NCI-H2196 treated with DMSO at 0.1 percent for 48 hours (cell line): ENCODE data around the gene DOCK11.

ENCODE experiments used
- DNase-seq: peaks from one replicate; lab custom pipeline; 2025; ENCODE audit not compliant: unreplicated experiment; lab: John Stamatoyannopoulos, UW

The DOCK11 gene

DNA sequence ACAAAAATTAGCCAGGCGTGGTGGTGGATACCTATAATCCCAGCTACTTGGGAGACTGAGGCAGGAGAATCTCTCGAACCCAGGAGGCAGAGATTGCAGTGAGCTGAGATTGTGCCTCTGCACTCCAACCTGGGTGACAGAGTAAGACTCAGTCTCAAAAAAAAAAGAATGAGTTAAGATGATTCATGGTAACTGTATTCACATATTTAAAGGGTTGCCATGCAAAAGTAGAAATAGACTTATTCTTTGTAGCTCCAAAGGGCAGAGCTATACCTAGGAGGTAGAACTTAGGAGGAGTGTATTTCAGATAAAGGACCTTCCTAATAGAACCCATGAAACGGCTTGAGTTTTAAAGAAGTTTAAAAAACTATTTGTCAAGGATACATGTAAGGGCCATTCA is 127.4 kb downstream of the DOCK11 start:
- DNase-seq = no peak

DNA sequence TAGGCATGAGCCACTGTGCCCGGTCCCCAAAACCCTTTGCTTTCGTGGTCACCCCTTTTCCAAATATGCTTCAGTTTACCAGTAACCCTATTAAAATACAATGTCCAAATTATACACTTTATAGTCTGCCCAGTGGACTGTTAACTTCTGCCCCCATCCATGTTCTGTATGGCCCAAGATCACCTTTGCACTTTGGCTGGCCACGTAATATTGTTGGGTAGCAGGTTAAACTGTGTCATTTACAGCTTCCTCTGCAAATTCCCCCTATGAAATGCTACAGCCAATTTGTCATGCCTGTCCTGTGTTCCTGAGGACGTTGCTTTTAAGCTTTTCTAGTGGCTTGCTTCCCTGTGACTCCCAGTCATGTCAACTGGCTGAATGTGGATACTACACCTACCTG is 130.7 kb downstream of the DOCK11 start:
- no peak for DNase-seq

DNA sequence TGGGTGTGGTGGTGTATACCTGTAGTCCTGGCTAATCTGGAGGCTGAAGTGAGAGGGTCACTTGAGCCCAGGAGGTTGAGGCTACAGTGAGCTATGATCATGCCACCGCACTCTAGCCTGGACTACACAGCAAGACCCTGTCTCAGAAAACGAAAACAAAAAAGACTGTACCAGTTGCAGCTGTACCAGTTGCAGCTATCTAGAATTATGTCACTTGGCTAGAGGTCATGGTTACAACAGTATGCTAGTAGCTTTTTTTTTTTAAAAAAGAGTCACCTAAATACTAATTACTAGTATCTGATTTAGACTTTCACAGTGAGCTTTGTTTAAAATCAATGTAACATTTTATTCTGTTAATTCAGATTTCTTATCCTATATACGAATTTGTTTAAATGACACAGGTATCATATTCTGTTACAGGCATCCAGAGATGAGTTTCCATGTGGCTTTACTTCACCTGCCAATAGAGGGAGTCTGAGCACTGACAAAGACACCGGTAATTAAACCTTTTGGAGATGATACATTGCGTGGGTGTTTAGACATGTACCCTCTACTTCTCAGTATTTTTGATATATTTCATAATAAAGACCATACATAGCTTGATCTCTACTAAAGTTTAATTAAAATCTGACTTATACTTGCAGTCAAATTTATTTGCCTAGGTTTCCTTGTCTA is 131.6 kb downstream of the DOCK11 start:
- no peak for DNase-seq

DNA sequence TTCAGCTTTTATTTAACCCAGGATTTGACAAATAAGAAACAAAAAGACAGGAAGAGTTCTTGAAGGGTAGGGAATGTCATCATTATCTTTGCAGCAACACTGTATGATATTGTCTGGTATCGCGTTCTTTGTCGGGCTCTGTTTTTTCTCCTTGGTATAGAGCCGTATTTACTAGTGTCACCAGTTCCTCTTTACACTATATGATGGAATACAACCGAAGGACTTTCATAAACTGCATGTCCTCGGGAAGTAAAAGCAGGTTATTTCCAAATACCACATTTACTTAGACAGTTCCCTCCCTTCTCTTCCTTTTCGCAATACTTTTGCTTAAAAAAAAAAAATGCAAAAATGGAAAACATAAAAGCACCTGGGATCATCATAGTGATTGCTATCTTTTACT is 135.2 kb downstream of the DOCK11 start:
- no peak for DNase-seq

DNA sequence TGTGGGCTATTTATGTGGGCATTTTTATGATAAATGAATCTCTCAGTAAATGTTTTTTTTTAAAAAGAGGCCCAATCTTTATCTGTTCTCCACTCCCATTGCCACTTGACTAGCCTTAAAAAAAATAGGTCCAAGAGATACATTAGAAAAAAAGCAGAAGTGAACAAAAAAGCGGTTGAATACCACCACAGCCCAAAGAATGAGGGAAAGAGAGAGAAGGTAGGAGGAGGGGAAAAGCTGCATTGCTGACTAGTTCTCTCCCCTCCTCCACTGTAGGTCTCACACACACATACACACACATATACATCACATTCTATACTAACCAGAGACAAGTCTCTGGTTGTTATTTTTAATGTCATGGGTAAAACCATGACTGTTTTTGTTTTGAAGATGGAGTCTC is 136.0 kb downstream of the DOCK11 start:
- DNase-seq = no peak

DNA sequence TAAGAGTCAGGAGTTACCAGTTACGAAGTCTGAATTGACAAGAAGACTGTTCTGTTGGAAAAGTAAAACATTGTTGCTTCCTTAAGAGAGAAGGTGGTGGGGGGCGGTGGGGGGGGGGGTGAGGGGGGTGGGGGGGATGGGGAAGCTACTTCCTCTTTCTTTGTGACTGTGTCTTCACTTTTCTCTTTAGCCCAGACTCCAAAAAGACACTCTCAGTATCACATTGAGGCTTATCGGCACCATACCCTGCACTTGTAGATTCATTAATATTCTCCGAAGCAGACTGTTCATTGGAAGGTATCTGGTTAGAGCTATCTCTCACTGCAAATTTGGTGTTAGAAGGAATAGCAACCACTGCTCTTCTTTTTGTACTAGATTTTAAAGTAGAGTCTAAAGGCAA is 137.2 kb downstream of the DOCK11 start:
- no peak for DNase-seq

DNA sequence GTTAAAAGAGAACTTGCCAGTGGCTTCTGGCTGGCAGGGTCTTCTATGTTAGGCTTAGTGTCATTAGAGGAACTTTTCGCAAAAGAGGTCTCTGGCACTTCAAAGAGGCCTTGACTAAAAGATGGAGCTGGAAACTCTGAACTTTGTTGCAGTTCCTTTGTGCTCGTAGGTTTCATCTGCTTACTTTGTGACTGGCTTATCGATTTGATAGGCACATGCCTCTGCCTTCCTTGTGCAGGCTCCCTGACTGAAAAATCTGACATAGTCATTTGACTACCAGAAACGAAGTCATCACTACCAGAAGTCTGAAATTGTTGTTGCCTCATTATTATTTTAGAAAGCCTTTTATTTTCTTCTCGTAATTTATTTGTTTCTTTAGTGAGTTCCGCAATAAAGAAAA is 137.9 kb downstream of the DOCK11 start:
- no peak for DNase-seq

DNA sequence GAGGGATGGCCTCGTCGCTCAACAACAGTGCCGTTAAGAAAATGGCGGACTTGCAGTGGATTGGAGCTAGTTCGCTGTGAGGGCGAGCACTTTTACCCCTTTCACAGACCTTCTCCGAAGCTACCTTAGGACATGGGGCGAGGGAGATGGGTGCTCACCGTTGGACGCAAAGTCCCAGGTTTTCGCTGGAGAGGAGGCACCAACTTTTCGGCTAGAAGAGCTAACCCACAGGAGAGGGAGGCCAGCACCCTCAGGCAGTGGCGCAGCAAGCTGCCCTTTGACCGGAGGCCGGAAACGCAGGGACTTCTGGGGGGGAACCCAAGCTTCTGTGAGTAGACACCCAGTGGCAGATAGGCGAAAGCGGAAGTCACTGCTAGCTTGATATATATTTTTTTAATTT is 138.7 kb downstream of the DOCK11 start:
- DNase-seq = no peak

DNA sequence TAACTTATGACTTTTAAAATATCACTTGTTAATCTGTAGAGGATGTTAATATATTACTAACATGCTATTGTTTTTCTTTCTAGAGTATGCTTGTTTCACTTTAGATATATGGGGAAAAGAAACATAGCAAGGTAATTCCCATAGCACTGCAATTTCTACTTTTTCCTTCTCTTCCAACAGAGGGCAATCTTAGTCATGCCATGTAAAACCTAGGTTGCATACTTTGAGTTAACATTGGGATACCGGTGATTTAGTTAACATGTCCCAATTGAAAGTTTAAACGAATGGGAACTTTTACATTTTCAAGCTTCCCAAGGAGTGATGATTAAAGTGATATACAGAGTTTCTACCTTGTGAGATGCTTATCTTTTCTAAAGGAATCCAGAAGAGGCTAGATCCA is 142.4 kb downstream of the DOCK11 start:
- no peak for DNase-seq

DNA sequence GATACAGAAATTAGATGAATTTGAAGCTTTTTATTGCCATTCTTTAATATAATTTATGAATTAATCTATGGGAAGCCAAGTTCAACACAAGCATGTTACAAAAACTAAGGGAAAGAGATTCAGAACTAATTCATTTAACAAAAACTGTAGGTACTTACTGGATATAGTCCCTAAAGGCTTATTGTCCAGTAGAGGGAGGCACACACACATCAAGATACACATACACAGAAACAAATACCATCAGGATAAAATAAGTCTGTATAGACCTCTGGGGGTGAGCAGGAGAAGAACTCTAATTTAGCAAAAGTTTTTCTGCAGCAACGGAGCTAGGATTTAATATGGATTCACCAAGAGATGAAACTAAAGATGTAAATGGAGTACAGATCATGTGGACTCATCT is 148.8 kb downstream of the DOCK11 start:
- no peak for DNase-seq

DNA sequence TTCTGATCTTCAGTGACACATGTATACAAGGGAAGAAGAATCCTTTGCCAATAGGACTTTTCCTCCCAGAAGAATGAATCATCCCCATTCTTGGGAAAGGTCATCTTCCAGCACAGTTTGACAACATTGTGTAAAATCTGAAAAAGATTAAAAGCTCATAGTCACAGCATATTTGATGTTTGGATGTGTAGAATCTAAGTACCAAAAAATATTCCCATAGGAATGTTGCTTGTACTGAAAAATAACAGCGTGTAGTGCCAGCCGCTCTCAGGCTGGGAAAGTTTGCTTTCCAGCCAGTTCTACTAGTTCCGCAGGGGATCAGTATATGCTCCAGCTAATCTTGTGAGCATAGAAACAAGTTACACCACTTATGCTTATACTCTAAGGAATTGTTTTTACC is 157.1 kb downstream of the DOCK11 start:
- DNase-seq = no peak

DNA sequence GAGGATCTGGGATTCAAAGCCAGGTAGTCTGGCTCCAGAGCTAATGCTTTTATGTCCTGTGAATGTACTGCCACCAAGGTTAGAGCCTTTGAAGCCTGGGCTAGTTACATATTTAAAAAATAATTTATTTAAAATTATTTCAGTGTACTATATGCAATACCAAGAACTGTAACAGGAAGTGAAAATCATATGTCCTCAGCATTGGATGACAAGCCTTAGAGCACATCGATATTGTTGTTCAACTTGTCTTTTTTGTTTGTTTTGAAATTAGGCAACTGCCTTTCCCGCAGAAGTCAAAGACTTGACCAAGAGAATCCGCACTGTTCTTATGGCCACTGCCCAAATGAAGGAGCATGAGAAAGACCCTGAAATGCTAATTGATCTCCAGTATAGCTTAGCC is 158.7 kb downstream of the DOCK11 start:
- DNase-seq = no peak

DNA sequence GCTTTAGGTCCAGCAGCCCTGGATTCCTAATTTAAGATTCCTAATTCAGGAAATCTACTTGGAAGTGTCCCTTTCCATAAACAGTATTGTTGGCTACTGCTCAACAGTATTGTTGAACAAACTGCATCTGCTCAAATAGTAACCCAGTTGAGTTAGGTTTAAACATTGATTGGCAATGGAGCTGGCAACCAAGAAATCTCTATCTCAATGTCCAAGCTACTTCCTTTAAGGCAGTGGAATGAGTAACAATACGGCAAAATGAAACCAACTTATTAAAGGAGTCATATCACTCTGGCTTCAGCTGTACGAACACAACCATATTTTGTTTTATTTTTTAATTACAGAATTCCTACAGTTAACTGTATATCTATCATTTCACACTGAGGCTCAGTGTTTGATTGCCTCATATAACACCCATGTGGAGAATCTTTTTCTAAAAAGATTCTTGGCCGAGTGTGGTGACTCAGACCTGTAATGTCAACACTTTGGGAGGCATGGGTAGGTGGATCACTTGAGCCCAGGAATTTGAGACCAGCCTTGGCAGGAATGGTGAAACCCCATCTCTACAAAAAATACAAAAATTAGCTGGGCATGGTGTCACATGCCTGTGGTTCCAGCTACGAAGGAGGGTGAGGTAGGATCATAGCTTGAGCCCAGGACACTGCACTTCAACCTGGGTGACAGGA is 160.1 kb downstream of the DOCK11 start:
- peak; percentile 6 for DNase-seq

DNA sequence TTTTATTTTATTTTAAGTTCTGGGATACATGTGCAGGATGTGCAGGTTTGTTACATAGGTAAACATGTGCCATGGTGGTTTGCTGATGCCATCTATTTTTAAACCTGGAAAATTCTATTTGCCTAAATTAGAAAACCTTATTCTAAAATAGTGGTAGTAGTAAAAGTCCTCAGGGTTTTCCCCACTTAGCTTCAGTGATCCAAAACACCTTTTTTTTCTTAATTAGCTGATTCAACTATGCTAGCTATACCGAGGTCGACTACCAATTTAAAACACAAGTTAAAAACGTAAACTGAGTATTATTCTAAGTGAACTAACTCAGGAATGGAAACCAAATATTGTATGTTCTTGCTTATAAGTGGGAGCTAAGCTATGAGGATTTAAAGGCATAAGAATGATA is 161.8 kb downstream of the DOCK11 start:
- no peak for DNase-seq

DNA sequence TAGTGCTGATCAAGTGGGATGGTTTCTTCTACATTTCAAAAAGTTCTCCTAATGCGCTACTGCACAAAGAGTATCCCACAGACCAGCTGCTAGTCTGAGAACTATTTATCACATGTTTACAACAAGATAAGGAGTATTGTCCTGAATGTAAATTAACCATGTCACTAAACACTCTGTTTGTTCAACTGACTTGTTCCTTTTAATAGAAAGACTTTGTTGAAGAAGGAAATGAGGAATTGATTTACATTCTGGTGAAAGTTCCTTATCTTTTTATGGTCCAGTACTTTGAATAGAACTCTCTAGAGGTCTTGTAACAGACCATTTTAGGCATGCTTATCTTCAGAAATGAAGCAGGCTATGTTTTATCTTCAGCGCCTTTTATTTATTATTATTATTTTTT is 164.5 kb downstream of the DOCK11 start:
- DNase-seq = no peak

DNA sequence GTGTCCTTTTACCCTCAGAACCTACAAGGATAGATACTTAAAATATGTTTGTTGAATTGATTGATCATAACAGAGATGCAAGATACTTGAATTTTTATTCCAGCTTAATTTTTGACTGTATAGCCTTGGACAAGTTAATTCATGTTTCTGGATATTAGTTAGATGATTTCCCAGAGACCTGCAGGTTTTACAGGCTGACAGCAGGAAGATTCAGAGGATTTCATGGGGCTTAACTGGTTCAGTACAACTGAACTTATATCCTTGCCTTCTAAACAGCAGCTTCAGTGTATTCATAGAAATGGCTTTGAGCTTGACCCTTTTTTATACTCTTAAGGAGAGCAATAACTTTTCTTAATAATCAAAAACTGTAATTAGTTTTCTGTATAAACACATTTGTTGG is 169.6 kb downstream of the DOCK11 start:
- no peak for DNase-seq

DNA sequence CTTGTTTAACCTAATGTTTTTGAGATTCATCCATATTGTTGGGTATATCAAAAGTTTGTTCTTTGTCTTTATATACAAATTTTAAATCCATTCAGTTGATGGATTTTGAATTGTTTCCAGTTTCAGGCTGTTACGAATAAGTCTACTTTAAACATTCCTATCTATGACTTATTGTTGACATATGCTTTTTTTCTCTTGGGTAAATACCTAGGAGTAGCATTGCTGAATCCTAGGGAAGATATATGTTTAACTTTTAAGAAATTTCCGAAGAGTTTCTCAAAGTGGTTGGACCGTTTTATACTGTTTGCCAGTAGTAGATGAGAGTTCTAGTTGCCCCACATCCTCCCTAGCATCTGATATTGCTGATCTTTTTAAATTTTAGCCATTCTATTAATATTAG is 170.9 kb downstream of the DOCK11 start:
- DNase-seq = no peak

DNA sequence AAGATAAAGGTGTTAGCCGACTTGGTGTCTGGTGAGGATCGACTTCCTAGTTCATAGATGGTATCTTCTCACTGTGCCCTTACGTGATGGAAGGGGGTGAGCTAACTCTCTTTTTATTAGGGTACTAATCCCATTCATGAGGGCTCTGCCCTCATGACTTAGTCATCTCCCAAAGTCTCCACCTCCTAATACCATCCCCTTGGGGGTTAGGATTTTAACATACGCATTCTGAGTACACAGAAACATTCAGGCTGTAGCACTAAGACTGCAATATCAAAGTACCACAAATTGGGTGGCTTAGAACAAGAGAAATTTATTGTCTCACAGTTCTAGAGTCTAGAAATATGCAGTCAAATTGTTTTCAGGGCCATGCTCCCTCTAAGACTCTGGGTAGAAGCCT is 173.8 kb downstream of the DOCK11 start:
- no peak for DNase-seq

DNA sequence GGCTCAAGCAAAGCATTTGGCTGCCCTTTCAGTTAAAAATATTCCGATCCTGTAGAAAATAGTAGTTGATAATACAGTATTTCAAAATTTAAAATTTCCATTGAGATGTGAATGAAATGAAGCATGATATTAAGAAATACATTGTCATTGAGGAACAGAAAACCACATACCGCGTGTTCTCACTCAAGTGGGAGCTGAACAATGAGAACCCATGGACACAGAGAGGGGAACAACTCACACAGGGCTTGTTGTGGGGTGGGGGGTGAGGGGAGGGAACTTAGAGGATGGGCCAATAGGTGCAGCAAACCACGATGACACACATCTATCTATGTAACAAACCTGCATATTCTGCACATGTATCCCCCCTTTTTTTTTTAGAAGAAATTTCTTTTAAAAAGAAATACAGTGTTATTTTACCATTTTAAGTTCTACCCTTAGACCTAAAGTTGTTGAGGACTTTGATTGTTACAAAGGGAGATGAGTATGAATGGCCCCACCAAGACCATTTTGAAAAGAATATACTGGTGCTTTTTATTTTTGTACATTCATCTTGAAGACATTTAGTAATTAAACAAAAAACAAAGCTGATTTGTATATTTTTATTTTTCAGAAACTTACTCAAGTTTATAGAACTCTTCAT is 179.8 kb downstream of the DOCK11 start:
- no peak for DNase-seq

DNA sequence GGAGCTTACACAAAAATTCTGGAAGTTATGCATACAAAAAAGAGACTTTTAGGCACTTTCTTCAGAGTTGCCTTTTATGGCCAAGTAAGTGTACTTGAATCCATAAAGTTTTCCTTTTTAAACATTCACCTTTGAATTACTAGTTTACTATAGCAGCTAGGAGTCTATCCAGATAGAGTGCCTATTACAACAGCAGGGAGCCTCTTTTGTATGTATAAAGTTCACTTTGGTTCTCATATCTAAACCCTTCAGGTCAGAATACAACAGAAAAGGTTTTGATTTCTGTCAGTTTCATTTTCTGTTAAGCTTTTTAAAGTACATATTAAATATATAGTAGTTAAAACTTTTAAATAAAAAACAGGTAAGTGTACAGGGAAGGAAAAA is 180.3 kb downstream of the DOCK11 start:
- DNase-seq = no peak

DNA sequence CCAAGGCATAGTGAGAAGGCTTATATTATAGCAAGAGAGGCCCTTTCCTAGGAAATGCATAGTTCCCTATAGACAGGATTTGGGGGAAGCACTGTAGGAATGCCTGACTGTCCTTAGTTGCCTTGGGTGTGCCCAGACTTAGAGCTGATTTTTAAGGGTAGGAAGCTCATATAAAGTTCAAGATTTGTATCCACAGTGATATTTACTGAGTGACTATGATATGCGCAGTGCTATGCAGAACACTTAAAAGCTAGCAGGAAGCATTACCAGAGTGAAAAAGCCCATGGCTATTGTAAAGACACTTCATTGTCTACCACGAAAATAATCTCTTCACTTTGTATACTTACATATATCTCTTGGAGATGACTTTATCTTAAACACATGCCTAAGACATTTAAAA is 181.7 kb downstream of the DOCK11 start:
- no peak for DNase-seq

DNA sequence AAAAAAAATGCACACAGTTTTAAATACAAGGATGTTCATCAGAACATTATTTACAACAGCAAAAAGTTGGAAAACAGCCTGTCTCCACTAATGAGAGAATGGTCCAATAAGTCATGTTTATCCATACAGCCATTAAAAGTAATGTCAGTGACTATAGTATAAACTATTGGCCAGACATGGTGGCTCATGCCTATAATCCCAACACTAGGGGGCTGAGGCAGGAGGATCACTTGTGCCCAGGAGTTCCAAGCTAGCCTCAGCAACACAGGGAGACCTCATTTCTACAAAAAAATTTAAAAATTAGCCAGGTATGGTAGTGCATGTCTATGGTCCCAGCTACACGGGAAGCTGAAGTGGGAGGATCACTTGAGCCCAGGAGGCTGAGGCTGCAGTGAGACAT is 183.7 kb downstream of the DOCK11 start:
- no peak for DNase-seq
